DMS 273 treated with DMSO at 0.1 percent for 48 hours (cell line): ENCODE results near the gene PRKAG2.

Experiments
- DNase-seq: peaks from one replicate; lab custom pipeline; 2025; lab: John Stamatoyannopoulos, UW

Gene PRKAG2

DNA sequence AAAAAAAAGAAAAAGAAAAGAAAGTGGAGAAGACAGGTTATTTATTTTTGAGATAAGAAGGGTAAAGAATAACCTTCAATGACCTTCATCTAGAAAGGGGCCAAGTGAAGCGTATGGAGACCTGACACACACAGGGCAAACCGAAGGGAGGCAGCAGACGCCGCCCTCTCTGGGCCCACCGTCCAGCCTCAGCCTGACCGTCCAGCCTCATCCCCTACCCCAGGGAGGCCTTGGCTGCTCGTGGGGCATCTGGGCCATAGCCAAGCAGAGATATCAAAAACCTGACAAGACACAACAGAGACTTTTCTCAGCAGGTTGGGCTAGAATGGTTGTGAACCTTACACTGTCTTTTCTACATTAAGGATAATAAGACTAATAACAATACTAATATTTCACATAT is 10.9 kb downstream of the PRKAG2 start:
- no peak for DNase-seq

GRCh38 chr7:151865070-151865670 is 11.7 kb downstream of the PRKAG2 start:
- no peak for DNase-seq

DNA sequence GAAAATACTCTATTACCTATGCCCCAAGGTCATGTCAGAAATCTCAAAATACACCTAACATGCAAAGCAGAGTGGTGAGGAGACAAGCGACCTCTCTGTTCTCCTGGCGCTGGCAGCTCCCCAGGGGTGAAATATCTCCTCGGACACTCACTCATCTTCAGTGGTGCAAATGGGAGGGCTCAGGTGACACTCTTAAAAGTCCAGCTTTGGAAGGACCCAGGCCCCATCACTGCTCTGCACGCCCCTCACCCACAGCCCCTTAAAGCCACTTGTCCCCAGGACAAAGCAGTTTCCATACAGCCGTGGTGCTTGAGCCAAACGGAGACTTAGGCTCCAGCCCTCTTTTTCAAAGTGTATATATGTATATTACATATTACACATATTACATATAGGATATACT is 12.4 kb downstream of the PRKAG2 start:
- DNase-seq: no peak

DNA sequence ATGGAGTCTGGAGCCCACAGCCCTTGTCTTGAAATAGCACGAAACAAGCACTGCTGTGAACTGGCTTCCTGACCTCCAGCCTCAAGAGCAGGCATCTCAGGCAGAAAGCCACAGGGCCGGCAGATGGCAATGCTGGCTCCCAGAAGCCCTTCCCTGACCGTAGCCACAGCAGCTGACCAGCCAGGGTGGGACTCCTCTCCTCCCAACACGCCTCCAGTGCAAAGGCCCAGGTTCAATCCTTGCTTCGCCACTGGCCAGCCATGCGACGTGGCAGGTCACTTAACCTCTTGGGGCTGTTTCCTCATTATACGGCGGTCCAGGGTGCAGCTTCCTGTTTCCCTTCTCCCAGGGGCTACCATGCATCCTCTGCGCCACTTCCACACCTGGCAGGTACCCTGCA is 12.8 kb downstream of the PRKAG2 start:
- no peak for DNase-seq

GRCh38 chr7:151863386-151864079 is 13.4 kb downstream of the PRKAG2 start:
- no peak for DNase-seq

GRCh38 chr7:151862606-151863381 is 14.1 kb downstream of the PRKAG2 start:
- no peak for DNase-seq

DNA sequence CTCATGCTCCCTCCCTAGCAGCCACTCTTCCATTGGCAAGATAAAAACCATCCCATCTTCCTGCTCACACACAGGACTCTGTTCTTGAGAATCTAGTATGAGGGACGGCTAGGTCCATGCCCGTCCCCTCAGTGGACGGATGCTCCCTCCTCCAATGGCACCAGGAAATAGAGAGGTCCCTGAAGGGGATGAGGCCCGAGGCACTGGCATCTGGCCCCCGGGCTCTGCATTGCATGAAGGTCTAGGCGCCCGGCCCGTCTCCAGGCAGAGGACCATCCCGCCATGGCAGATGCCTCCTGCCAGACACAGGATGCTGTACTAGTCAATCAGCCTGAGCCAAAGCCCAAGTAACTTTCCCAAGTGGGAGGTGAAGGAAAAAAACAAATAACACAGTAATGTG is 15.0 kb downstream of the PRKAG2 start:
- DNase-seq: no peak

- DNase-seq: no peak
These were observed 16.1 kb downstream of the PRKAG2 start for GRCh38 chr7:151860771-151861170.

DNA sequence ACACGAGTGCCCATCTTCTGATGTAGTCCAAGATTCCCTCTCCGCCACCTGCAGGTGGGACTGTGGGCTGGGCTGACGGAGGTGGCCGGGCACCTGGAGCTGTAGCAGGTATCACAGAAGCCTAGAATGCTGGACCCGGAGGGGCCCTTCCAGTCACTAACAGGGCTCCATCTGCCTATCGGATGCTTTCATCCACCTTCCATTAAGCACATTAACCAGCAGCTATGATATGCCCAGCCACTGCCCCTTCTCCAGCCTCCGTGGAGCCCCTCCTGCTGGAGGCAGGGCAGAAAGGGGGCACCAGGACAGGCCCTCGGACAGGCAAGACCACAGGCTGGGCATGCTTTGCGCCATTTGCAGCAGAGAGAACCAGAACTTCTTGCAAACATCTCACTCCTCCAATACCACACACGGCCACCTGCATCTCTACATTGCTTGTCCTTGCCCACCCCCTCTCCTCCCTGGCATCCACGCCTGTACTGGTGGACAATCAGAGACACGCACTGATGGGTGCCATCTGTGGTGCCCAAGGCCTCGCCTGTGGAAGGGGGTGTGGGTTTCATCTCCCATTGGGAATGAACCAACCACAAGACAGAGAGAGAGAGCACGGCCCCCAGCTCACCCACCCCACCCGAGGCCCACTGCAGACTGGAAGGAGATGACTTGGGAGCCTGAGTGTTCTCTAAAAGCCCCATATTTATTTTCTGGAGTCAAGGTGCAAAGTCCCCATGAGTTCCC is 16.8 kb downstream of the PRKAG2 start:
- no peak for DNase-seq

- DNase-seq: no peak
These were observed 17.6 kb downstream of the PRKAG2 start for GRCh38 chr7:151859111-151859947.

GRCh38 chr7:151858456-151858855 is 18.5 kb downstream of the PRKAG2 start:
- DNase-seq: no peak

DNA sequence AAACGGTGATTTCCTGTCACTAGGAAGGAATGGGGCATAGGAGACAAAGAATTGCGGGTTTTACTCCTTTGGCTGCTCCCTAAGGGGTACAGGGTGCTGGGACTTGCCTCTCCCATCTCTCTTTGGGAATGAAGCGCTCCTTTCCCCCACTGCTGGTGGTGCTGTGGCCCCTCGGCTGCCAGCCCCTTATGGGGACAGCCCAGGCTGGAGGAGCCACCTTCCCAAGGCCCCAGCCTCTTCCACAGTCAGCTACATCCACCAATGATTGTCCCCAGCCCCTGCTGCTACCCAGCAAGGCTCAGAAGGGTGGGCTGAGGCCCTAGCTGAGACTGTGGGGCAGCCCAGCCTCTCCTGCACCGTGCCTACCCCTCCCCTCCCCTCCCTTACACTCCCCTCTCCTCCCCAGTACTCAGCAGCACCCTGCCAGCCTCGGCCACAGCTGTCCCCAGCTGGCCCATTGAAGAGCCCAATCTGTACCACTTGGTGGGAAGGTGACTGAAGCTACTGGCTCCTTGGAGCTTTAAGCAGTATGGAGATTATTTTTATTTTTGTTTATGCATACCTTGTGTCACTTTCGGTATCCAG is 19.0 kb downstream of the PRKAG2 start:
- DNase-seq: no peak

DNA sequence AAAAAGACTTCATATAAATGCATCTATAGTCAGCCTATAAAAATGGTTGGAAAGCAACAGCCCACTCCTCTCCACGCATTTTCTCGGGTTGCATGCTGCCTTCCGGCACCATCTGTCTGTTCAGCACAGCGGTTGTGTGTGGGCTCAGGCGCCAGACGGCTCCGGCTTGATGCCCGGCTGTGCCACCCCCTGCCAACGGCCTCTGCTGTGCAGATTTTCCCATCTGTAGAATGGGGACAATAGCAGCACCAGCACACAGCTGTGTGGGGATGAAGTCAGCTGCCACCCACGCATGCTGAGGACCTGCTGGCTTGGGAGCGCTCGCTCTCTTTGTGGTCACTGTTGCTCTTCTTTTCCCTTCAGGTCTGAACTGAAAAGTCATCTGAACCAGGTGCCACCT is 19.5 kb downstream of the PRKAG2 start:
- peak; percentile 43 for DNase-seq

DNA sequence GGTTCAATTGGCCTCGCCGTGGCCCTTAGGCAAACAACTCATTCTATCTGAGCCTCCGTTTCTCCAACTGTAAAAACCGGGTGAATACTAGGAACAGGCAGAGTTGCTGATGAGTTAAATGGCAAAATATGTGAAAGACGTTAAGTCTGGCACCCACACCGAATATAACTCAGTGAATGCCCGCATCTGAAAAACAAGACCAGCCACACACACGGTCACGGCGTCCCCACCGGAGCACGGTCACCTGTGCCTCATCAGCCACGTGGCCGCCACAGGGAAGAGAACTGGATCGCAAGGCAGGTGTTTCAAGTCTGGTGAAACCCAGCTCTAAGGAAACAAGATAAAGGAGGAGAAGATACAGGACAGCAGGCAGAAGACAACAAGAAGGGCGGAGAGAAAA is 20.4 kb downstream of the PRKAG2 start:
- DNase-seq: no peak

- DNase-seq: no peak
These were observed 20.8 kb downstream of the PRKAG2 start for GRCh38 chr7:151856098-151856497.

- no peak for DNase-seq
These were observed 22.2 kb downstream of the PRKAG2 start for GRCh38 chr7:151854720-151855071.

DNA sequence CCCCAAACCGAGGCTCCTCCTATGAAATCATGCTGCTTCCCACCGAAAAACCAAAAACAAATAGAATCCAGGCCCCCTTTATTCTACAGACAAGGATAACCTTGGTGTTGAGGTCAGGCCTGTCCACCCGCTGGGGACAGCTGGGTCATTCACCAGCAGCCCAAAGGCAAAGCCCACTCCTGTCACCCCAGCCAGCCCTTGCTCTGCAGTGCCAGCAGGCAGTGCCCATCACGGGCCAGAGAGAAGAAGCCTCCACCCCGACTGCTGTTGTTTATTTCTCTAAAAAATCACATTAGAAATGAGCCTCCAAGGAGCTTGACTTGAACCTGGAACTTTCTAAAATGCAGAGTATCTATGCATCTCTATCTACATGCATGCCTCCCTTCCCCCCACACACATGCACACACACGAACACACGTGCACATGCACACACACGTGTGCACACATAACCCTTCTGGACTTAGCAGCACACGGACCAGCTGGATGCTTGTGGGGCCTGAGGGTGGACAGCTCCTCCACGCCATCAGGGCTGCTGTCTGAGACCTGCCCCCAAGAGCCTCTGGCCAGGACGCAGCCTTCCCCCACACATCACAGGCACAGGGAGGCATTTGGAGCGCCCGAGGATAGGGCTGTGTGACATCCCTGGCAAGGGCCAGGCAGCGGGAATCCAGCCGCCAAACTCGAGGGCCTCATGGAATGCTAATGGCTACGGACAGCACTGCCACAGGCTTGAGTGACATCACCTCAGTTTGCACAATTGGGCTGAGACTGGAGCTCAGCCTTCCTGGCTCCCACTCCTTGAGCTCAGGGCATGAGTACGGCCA is 22.8 kb downstream of the PRKAG2 start:
- DNase-seq: no peak

- DNase-seq: no peak
These were observed 24.2 kb downstream of the PRKAG2 start for GRCh38 chr7:151852486-151853396.

- DNase-seq: no peak
These were observed 25.1 kb downstream of the PRKAG2 start for GRCh38 chr7:151851782-151852181.
